NCI-H1092 treated with DMSO at 0.1 percent for 48 hours (cell line): ENCODE measurements around the gene ACAN.

Experiments used
- DNase-seq: peaks from one replicate; lab custom pipeline; 2025; lab: John Stamatoyannopoulos, UW

Gene ACAN

GRCh38 chr15:88878720-88879184, 75.5 kb downstream of the ACAN start:
- no peak for DNase-seq

- no peak for DNase-seq
Measured at GRCh38 chr15:88880944-88881740, 77.9 kb downstream of the ACAN start.

GRCh38 chr15:88881775-88882174, 78.5 kb downstream of the ACAN start:
- no peak for DNase-seq

GRCh38 chr15:88882785-88883184, 79.5 kb downstream of the ACAN start:
- DNase-seq: no peak

GRCh38 chr15:88887068-88887580, 83.9 kb downstream of the ACAN start:
- no peak for DNase-seq

GRCh38 chr15:88888719-88889118, 85.5 kb downstream of the ACAN start:
- no peak for DNase-seq

GRCh38 chr15:88890495-88890894, 87.3 kb downstream of the ACAN start:
- DNase-seq: no peak

- DNase-seq: no peak
Measured at GRCh38 chr15:88891540-88892254, 88.5 kb downstream of the ACAN start.

GRCh38 chr15:88894348-88894818, 91.1 kb downstream of the ACAN start:
- peak; percentile 16 for DNase-seq

GRCh38 chr15:88894819-88895767, 91.9 kb downstream of the ACAN start, which contains the start of gene HAPLN3:
HAPLN3 (minus strand) TSS chr15:88895544; CDS start chr15:88887298, 8,246 bp downstream.
- DNase-seq: no peak

- DNase-seq: no peak
Measured at GRCh38 chr15:88896333-88897033, 93.2 kb downstream of the ACAN start.

GRCh38 chr15:88897142-88897455, 93.9 kb downstream of the ACAN start:
- no peak for DNase-seq

- no peak for DNase-seq
Measured at GRCh38 chr15:88897456-88898194, 94.4 kb downstream of the ACAN start.

GRCh38 chr15:88898736-88899135, 95.5 kb downstream of the ACAN start:
- no peak for DNase-seq

GRCh38 chr15:88899251-88899650, 96.0 kb downstream of the ACAN start:
- DNase-seq: no peak

GRCh38 chr15:88900309-88900981, 97.2 kb downstream of the ACAN start:
- DNase-seq: no peak

- no peak for DNase-seq
Measured at GRCh38 chr15:88900982-88901418, 97.8 kb downstream of the ACAN start.

GRCh38 chr15:88901508-88902220, 98.4 kb downstream of the ACAN start:
- DNase-seq: no peak

- DNase-seq: no peak
Measured at GRCh38 chr15:88902221-88902835, 99.1 kb downstream of the ACAN start.
